Adrenal gland (tissue), 5 donors: ENCODE measurements around the gene NR2F1.

Source experiments
- CTCF ChIP-seq, 6 experiments: fragments of 450-650 bp in 4 of 6; fragments of 200-600 bp in 2 of 6; sonication (generic) in 1 of 6; IDR thresholded peaks; 1 replicate in 5 of 6; 2 replicates in 1 of 6; pipeline versions ENCODE4 v1.5.1 to v1.8.0; 2016 to 2021; ENCODE audit warnings: antibody characterized with exemption in 6 of 6, mild to moderate bottlenecking in 2 of 6, moderate library complexity in 1 of 6
- POLR2A ChIP-seq, 2 donors: fragments of 450-650 bp; IDR thresholded peaks; one replicate each; pipeline ENCODE4 v1.6.1; 2017; ENCODE audit warnings: antibody characterized with exemption in 2 of 2, mild to moderate bottlenecking in 2 of 2, moderate library complexity in 1 of 2
- donor health status: DM: no; HTN: no; CAD: no.

GRCh38 chr5:93601802-93602155 is 18.8 kb downstream of the NR2F1 start:
- no peak for TF ChIP-seq CTCF (IDR thresholded peaks at IDR 0.05)
- no peak for TF ChIP-seq POLR2A (IDR thresholded peaks at IDR 0.05)
